PC-9 (cell line): Measurements from ENCODE around the gene FGF19.

Source experiments
- CTCF ChIP-seq: fragments of 200-600 bp; sonication (generic); conservative IDR thresholded peaks from 2 replicates; pipeline ENCODE4 v1.6.1; 2017; ENCODE audit warnings: mixed run types, antibody characterized with exemption, mild to moderate bottlenecking, moderate library complexity
- EZH2 ChIP-seq: fragments of 200-600 bp; sonication (generic); IDR thresholded peaks from 2 replicates; pipeline ENCODE4 v1.8.0; 2017; ENCODE audit warnings: antibody characterized with exemption, low read depth

- TF ChIP-seq CTCF: no peak
- no peak for TF ChIP-seq EZH2
These were observed 43.8 kb downstream of the FGF19 start for GRCh38 chr11:69660001-69660500.
